ENCODE data around the gene CNTNAP5.

The CNTNAP5 gene

DNA sequence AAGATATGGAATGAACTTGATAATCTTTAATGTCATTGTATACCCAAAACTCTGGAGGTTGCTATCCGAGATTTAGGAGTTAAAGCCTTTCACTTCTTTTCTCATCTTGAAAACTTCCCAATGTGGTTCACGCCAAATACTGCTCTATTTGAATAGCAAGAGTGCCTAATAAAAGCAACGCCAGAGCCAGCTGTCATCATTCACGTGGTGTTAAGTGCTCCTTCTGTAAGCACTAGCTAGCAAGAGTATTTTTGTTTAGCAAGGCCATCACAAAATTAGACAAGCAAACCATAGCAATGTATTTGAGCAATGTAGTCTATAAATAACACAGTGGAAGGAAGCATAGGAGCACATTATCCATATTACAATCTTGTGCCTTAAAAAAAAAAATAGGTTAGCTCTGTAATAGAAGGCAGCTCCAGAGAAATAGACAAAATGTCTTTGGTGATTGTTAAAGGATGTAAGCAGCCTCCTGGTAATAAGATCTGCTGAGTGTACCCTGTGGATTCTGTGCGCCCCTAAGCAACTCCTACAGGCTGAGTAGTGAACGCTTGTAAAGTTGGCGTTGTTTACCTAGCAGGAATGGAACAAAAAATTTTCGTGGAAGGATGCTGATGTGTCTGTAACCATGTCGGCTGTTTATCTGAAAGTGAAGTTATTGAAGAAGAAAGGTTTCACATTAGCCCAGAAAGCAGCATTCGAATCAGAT lies 518.0 kb downstream of the CNTNAP5 start:
- no peaks in the 10 kb centered on the region for H3K79me2 ChIP-seq (ENCODE audit: low read length)
- no peaks in the 10 kb centered on the region for H3K27me3 ChIP-seq (ENCODE audit: low read depth, low read length)
- H3K9ac ChIP-seq (ENCODE audit: low read length) = no peak overlapping the region
- no peaks in the 10 kb centered on the region for H3K36me3 ChIP-seq (replicated peaks; ENCODE audit: low read depth, low read length)
- no peak overlapping the region for H3K27ac ChIP-seq (ENCODE audit: low read length)
- TF ChIP-seq, protein P1, sequence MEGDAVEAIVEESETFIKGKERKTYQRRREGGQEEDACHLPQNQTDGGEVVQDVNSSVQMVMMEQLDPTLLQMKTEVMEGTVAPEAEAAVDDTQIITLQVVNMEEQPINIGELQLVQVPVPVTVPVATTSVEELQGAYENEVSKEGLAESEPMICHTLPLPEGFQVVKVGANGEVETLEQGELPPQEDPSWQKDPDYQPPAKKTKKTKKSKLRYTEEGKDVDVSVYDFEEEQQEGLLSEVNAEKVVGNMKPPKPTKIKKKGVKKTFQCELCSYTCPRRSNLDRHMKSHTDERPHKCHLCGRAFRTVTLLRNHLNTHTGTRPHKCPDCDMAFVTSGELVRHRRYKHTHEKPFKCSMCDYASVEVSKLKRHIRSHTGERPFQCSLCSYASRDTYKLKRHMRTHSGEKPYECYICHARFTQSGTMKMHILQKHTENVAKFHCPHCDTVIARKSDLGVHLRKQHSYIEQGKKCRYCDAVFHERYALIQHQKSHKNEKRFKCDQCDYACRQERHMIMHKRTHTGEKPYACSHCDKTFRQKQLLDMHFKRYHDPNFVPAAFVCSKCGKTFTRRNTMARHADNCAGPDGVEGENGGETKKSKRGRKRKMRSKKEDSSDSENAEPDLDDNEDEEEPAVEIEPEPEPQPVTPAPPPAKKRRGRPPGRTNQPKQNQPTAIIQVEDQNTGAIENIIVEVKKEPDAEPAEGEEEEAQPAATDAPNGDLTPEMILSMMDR (IDR thresholded peaks at IDR 0.05; ENCODE audit: low read depth, low read length) = no peak
- no peak for TF ChIP-seq EZH2phosphoT487 (IDR thresholded peaks at IDR 0.05; ENCODE audit: low read depth)
- H3K4me1 ChIP-seq (ENCODE audit: low read length) = peaks cover 6% of the 10 kb centered on the region
- no peaks in the 10 kb centered on the region for H4K20me1 ChIP-seq (ENCODE audit: insufficient read depth, low read length)
- H3K4me2 ChIP-seq (ENCODE audit: low read length) = no peak overlapping the region
- H3K9me3 ChIP-seq (ENCODE audit: insufficient read depth, low read length) = no peaks in the 10 kb centered on the region
- no peak overlapping the region for H3K4me3 ChIP-seq (ENCODE audit: low read length)
- no peak overlapping the region for H2AFZ ChIP-seq (ENCODE audit: low read depth, low read length)

DNA sequence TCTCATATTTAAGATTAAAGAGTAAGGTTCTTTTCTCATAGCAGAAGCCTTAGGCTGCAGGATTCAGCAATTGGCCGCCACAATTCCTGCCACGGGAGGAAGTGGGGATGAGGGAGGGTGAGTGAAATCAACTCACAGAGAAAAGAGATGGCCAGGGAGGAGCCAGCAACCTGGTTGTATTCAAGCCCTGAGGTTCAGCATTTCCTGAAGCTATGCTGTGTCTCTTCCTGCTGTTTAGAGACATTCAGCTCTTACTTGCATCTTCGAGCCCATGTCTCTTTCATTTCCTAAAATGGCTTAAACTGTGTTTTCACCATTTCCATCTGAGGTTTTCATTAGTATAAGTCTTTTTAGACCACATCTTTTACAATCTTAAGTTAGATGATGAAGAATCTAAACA lies 522.6 kb downstream of the CNTNAP5 start:
- H3K27me3 ChIP-seq (ENCODE audit: low read depth, low read length) = no peaks in the 10 kb centered on the region
- H3K9me3 ChIP-seq (ENCODE audit: insufficient read depth, low read length) = no peaks in the 10 kb centered on the region
- H2AFZ ChIP-seq (ENCODE audit: low read depth, low read length) = peak overlapping the region; percentile 68
- no peak overlapping the region for H3K9ac ChIP-seq (ENCODE audit: low read length)
- peak overlapping the region; percentile 42 for H3K4me2 ChIP-seq (ENCODE audit: low read length)
- TF ChIP-seq, protein P1 (IDR thresholded peaks at IDR 0.05; ENCODE audit: low read depth, low read length) = no peak
- TF ChIP-seq EZH2phosphoT487 (IDR thresholded peaks at IDR 0.05; ENCODE audit: low read depth) = no peak
- 0 out of 2 replicates have a peak overlapping the region, but pooled peaks have one; percentile 7 for H3K4me3 ChIP-seq (ENCODE audit: low read length)
- H3K27ac ChIP-seq (ENCODE audit: low read length) = no peak overlapping the region
- H3K79me2 ChIP-seq (ENCODE audit: low read length) = no peaks in the 10 kb centered on the region
- H4K20me1 ChIP-seq (ENCODE audit: insufficient read depth, low read length) = no peaks in the 10 kb centered on the region
- no peaks in the 10 kb centered on the region for H3K36me3 ChIP-seq (replicated peaks; ENCODE audit: low read depth, low read length)
- peaks cover 11% of the 10 kb centered on the region for H3K4me1 ChIP-seq (ENCODE audit: low read length)

DNA sequence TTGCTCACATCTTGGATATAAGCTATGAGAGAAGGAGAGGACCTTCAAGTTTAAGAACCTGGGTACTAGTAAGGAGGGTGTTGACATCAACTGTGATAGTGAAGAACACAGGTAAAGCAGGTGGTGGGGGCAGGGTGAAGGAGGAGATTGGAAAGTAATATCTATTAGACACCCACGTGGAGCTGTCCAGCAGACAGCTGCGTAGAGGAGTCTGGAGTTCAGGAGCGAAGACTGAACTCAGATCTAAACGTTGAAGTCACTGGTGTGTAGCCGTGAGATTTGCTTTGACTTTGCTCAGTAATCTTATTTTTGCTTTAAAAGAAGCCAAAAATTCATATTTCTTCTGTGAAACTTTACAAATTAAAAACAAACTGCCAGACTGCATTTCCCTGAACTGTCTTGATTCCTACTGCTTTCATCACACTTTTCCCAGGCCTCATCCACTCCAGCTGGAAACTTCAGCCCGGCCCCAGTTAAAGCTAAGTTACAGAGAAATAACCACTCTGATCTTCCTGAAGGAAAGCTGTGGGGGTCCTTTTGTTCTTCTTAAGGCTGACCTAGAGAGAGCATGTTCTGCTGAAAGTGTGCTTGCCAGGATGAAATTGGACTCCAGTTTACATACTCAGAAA lies 533.3 kb downstream of the CNTNAP5 start:
- no peak overlapping the region for H3K4me3 ChIP-seq (ENCODE audit: low read length)
- no peaks in the 10 kb centered on the region for H3K4me1 ChIP-seq (ENCODE audit: low read length)
- no peak overlapping the region for H2AFZ ChIP-seq (ENCODE audit: low read depth, low read length)
- no peaks in the 10 kb centered on the region for H3K9me3 ChIP-seq (ENCODE audit: insufficient read depth, low read length)
- H3K4me2 ChIP-seq (ENCODE audit: low read length) = no peak overlapping the region
- TF ChIP-seq, protein P1 (IDR thresholded peaks at IDR 0.05; ENCODE audit: low read depth, low read length) = no peak
- TF ChIP-seq EZH2phosphoT487 (IDR thresholded peaks at IDR 0.05; ENCODE audit: low read depth) = no peak
- no peaks in the 10 kb centered on the region for H4K20me1 ChIP-seq (ENCODE audit: insufficient read depth, low read length)
- H3K79me2 ChIP-seq (ENCODE audit: low read length) = no peaks in the 10 kb centered on the region
- no peak overlapping the region for H3K27ac ChIP-seq (ENCODE audit: low read length)
- H3K27me3 ChIP-seq (ENCODE audit: low read depth, low read length) = no peaks in the 10 kb centered on the region
- H3K36me3 ChIP-seq (replicated peaks; ENCODE audit: low read depth, low read length) = no peaks in the 10 kb centered on the region
- no peak overlapping the region for H3K9ac ChIP-seq (ENCODE audit: low read length)

DNA sequence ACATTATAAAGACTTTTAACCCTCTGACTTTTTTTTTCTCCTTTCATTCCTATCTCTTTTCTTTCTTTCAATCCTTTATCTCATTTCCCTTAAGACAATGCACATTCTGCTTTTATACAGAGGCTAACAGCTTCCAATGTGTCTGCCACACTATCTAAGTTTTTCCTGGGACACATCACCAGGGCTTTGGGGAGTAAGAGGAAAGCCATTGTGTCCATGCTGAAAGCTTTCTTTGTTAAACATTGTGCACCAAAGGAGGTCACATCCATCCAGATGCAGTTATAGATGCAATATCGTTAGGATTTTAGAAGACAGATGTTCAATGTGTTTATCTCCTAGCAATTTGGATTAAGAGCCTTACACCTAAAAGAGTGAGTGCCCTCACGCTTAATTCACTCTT lies 534.1 kb downstream of the CNTNAP5 start:
- Histone ChIP-seq H3K27me3 (ENCODE audit: low read depth, low read length) (no peaks in the 10 kb centered on the region), H3K4me3 (ENCODE audit: low read length) (no peak overlapping the region), H3K79me2 (ENCODE audit: low read length) (no peaks in the 10 kb centered on the region), H3K36me3 (replicated peaks; ENCODE audit: low read depth, low read length) (no peaks in the 10 kb centered on the region), H3K9me3 (ENCODE audit: insufficient read depth, low read length) (no peaks in the 10 kb centered on the region), H3K9ac (ENCODE audit: low read length) (no peak overlapping the region), H4K20me1 (ENCODE audit: insufficient read depth, low read length) (no peaks in the 10 kb centered on the region), H3K4me1 (ENCODE audit: low read length) (no peaks in the 10 kb centered on the region), H3K4me2 (ENCODE audit: low read length) (no peak overlapping the region), H2AFZ (ENCODE audit: low read depth, low read length) (no peak overlapping the region), H3K27ac (ENCODE audit: low read length) (no peak overlapping the region)
- no peak for TF ChIP-seq EZH2phosphoT487 (IDR thresholded peaks at IDR 0.05; ENCODE audit: low read depth)
- TF ChIP-seq, protein P1 (IDR thresholded peaks at IDR 0.05; ENCODE audit: low read depth, low read length) = no peak
